ENCODE measurements around the gene GARIN1A.
"Not testable (repeated sequence)": the region's sequence is repeated elsewhere in the genome, so short reads cannot be mapped to it uniquely, and the experiment has no call there.

The GARIN1A gene

DNA sequence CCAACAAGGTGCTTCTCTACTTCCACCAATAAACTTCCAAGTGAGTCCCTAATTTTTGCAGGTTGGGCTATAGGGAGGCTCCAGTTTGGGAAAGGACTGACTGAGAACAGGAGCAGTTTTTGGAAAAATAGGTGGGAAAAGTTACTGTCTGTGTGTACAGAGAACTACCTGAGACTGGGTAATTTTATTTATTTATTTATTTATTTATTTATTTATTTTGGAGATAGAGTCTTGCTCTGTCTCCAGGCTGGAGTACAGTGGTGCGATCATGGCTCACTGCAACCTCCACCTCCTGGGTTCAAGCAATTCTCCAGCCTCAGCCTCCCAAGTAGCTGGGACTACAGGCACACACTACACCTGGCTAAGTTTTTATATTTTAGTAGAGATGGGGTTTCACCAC lies 11.2 kb downstream of the GARIN1A start:
- not testable (repeated sequence) for DNase-seq (ENCODE audit: low read depth in 2 of 2)

DNA sequence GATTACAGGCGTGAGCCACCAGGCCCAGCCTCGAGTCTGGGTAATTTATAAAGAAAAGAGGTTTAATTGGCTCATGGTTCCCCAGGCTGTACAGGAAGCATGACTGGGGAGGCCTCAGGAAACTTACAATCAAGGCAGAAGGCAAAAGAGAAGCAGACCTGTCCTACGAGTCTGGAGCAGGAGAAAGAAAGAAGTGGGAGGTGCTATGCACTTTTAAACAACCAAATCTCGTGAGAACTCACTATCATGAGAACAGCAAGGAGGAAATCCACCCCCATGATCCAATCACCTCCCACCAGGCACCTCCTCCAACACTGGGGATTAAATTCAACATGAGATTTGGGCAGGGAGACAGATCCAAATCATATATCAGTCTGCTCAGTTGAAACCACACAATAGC lies 11.6 kb downstream of the GARIN1A start:
- not testable (repeated sequence) for DNase-seq (ENCODE audit: low read depth in 2 of 2)

DNA sequence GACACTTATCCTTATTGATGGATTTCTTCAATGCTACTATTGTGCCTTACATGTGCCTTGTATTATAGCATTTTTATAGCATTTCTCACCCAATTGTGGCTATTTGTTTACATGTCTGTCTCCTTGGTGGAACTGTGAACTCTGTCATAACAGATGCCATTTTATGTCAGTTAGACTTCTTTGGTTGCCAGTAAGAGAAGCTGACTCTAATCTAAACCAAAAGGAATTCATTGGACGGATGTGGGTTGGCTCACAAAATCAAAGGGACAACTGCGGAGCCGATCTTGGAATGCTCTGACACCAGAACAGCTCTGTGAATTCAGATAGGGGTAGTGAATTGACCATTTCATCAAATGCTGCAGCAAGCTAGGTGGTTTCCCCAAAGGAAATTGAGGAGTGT lies 15.0 kb downstream of the GARIN1A start:
- no peak for DNase-seq (ENCODE audit: low read depth in 2 of 2)

DNA sequence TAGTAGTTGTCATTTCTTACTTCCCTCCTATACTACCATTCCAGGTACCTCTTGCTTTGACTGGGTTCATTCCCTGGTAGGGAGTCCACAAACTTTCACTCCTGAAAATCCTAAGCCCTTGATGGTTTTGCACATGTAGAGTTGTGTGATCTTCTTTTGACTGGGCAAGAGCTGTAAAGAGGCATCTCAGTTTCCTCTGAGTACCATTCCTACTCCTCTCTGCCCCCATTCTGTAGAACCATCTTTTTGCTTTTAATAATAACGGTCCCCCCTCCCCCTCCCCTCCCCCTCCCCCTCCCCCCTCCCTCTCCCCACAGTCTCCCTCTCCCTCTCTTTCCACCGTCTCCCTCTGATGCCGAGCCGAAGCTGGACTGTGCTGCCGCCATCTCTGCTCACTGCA lies 16.4 kb downstream of the GARIN1A start:
- DNase-seq (ENCODE audit: low read depth in 2 of 2), result no peak

DNA sequence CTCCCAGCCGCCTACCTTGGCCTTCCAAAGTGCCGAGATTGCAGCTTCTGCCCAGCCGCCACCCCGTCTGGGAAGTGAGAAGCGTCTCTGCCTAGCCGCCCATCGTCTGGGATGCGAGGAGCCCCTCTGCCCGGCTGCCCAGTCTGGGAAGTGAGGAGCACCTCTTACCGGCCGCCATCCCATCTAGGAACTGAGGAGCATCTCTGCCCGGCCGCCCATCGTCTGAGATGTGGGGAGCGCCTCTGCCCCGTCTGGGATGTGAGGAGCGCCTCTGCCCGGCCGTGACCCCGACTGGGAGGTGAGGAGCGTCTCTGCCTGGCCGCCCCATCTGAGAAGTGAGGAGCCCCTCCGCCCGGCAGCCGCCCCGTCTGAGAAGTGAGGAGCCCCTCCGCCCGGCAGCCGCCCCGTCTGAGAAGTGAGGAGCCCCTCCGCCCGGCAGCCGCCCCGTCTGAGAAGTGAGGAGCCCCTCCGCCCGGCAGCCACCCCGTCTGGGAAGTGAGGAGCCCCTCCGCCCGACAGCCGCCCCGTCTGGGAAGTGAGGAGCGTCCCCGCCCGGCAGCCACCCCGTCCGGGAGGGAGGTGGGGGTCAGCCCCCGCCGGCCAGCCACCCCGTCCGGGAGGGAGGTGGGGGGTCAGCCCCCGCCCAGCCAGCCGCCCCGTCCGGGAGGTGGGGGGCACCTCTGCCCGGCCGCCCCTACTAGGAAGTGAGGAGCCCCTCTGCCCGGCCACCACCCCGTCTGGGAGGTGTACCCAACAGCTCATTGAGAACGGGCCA lies 17.3 kb downstream of the GARIN1A start:
- not testable (repeated sequence) for DNase-seq (ENCODE audit: low read depth in 2 of 2)

DNA sequence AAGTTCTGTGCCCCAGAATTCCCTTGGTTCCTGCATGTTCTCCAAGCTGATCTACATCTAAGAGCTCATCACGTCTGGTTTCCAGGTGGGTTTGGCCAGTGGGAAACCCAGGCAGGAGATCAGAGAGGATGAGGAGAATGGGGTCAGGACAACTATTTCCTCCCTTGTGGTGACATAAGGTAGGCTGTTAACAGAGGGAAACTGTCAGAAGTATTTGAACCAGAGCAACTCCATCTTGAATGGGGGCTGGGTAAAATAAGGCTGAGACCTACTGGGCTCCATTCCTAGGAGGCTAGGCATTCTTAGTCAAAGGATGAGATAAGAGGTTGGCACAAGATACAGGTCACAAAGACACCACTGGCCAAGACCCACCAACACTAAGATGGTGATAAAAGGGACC lies 19.1 kb downstream of the GARIN1A start:
- no peak for DNase-seq (ENCODE audit: low read depth in 2 of 2)

DNA sequence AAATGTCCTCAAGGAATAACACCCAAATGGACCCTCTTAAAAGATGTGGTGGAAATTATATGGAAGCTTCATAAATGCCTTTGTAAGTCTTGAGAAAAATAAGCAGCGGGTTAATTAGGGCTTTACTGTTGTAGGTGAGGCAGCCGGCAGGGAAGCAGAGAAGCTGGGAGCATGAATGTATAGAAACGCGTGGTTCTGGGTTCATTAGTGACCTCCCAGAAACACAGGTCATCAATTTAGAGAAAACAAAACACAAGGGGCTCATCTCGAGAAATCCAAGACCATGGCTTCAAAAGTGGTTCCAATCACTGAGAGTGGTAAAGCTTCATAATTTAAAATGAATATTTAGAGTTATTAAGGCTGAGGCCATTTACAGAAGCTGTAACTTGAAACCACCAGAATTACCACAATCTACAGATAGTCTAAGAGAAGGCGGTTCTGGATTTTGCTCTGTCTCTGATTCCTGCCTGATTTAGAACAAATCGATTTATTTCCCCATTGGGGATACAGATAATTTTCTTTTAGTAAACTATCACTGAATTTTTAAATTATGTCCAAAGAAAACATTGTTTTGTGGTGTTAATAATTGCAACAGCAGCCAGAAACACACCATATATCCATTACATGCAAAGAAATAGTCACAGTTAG lies 20.7 kb downstream of the GARIN1A start:
- no peak for DNase-seq (ENCODE audit: low read depth in 2 of 2)

DNA sequence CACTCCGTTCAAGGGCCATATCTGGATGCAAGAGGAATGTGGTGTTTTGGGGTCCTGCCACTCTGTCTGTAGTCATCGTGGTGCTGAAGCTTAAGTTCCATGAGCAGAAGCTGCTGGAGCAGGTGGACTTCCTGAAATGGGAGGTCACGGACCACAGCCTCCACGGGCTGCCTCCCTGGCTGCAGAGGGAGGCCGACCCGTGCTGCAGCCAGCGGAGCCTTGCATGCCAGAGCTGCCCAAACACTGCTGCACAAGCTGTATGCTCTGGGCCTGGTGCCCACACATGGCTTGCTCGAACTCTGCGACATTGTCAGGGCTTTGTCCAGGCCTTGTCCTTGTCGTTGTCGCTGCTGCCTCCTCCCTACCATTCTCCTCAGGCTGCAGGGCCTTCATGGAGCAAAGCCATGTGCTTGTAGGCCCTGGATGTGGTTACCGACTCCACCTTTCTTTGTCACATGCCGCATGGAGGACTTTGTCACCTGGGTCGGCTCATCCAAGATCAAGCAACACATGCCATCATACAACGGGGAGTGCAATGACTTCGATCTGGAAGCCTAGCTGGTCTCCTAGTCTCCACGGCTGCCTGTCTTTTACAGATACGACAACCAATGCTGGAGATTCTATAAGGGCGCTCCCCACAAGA lies 21.4 kb downstream of the GARIN1A start:
- DNase-seq (ENCODE audit: low read depth in 2 of 2), result no peak

DNA sequence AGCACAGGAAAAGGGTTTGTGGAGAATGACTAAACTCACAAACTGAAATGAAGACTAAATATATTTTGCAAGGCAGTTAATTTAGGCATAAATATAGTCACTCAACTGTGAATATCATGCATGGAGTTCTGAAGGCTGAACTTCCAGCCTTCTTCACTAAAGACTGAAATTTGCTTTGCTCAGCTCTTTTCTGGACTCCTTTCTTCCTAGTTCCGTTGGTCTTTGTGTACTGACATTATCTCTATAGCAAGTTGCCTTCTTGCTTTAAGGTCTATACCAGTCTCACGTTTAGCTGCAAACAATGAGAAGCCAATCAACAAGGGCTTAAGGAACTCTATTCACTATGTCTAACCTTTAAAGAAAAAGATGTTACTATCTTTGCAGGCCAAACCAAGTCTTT lies 22.6 kb downstream of the GARIN1A start:
- no peak for DNase-seq (ENCODE audit: low read depth in 2 of 2)

DNA sequence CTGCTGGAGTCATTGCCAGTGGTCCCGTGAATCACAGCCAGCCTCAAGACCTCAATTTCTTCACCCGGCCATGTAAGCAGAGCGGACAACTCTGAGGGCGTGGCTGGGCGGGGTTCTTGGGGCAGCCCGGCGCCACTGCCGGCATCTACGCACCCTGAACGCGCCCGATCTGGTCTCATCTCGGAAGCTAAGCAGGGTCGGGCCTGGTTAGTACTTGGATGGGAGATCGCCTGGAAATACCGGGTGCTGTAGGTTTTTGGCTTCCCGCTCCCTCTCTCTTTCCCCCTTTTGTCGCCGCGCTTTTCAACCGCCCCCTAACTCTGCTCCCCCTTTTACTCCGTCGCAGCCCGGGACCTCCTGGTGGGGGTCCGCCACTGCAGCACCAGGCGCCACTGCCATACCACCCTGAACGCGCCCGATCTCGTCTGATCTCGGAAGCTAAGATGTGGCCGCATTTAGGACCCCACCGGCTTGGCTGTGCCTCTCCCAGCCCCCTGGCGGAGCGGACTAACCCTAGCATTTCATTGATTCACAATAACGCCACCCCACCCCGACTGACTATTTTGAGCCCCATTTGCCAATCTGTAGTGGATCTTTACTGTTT lies 25.3 kb downstream of the GARIN1A start:
- DNase-seq (ENCODE audit: low read depth in 2 of 2), result peak; percentile 43 to 44

DNA sequence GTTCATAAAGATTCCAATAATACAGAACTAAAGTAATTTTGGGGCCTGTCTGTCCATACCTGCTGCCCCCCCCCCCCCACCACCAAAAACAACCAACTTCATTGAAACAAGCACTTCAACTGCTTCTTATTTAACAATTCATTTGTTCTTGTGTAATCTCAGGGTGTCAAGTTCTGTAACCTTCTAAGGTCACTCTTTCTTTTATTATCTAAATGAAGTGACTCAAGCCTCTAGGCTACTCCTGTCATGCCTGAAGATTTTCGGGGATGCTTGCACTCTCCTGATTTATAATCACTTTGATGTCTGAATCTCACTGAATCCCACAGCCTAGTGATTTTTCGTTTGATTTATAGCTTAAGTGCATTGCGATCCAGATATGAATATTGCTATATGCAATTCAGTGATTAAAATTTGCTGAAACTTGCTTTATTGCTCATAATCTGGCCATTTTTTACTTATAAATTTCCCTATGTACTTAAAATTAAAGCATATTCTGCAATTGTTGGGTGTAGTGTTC lies 27.2 kb downstream of the GARIN1A start:
- no peak for DNase-seq (ENCODE audit: low read depth in 2 of 2)

DNA sequence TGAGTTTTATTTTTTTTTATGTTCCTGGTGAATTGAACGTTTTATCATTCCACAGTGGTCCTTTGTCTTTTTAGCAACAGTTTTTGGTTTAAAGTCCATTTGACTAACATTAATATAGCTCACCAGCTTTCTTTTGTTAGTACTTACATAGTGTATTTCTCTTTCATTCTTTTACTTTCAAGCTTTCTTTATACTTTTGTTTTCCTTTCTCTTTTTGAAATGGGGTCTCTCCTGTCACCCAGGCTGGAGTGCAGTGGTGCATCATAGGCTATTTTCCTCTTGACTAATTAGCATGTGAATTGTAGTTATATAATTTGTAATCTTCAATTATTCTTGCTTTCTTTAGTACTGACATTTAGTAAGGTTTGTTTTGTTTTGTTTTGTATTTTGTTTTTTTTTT lies 27.8 kb downstream of the GARIN1A start:
- DNase-seq (ENCODE audit: low read depth in 2 of 2), result no peak

DNA sequence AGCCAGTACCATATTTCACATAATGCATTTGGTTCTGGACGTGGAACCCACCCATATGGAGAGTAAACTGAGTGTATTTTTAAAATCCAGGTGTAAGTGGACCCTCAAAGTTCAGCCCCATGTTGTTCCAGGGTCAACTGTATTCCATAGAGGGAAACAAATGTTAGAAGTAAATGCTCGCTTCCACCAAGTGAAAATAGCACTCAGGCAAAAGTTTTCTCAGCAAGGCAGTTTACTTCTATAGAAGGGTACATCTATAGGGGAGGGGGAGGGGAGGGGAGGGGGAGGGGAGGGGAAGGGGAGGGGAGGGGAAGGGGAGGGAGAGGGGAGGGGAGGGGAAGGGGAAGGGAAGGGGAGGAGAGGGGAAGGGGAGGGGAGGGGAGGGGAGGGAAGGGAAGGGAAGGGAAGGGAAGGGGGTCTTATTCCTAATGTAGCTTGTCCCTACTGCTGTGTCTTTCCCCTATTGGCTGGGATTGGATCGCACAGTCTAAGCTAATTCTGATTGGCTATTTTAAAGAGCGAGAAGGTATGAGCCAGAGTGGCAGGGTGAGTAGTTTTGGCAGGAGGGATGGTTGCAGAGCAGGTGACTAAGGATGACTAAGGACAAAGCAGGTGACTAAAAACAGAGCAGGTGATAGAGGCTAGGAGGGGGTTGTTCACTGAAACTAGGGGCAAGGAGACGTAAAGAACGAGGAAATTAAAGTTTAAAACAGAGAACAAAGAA lies 29.1 kb downstream of the GARIN1A start:
- DNase-seq (ENCODE audit: low read depth in 2 of 2), result no peak

DNA sequence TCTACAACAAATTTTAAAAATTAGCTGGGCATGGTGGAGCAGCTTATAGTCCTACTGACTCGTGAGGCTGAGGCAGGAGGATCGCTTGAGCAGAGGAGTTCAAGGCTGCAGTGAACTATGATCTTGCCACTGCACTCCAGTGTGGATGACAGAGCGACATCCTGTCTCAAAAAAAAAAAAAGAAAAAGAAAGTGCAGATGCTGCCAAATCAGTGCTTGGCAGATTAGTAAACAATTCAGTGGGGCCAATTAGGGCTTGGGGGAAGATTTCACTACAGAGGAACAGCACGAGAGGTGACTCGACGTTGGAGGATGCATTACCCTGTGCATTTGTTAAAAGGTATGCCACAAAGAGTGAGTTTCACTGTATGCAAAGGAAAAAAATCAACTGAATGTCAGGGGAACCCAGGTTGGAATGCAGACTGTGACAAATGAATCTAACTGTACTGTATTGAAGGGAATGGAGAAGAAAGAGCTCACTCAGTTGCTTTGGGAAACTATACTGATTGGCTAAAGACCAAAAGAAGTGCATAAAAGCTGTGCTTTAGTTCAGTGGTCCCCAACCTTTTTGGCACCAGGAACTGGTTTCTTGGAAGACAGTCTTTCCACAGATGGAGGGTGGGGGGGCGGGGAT lies 31.6 kb downstream of the GARIN1A start:
- no peak for DNase-seq (ENCODE audit: low read depth in 2 of 2)

DNA sequence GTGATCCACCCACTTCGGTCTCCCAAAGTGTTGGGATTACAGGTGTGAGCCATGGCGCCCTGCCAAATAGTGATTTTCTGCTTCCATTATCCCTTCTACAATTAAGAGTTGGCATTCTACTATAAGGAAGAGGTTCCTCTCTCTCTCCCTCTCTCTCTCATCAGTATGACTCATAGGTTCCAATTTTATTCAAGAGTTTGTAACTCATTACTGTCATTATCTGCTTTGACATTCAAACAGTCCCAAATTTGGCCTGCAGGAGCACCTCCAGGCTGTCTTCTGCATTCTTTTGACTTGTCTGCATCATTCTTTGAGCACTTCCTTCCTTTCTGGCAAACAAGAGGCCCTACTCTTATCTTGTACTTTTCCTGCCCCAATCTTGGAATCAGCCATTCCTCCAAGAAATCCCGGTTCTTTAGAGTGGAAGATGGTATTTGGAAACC lies 33.8 kb downstream of the GARIN1A start:
- no peak for DNase-seq (ENCODE audit: low read depth in 2 of 2)

DNA sequence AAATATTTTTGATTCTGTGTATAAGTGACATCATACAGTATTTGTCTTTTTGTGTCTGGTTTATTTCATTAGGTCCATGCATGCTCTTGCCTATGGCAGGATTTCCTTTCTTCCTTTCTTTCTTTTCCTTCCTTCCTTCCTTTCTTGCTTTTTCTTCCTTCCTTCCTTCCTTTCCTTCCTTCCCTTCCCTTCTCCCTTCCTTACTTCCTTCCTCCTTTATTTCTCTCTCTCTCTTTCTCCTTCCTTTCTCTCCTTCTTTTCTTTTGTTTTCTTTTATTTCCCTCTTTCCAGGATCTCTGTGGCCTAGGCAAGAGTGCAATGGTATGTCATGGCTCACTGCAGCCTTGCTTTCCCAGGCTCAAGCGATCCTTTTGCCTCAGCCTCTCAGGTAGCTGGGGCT lies 35.7 kb downstream of the GARIN1A start:
- DNase-seq (ENCODE audit: low read depth in 2 of 2), result no peak

DNA sequence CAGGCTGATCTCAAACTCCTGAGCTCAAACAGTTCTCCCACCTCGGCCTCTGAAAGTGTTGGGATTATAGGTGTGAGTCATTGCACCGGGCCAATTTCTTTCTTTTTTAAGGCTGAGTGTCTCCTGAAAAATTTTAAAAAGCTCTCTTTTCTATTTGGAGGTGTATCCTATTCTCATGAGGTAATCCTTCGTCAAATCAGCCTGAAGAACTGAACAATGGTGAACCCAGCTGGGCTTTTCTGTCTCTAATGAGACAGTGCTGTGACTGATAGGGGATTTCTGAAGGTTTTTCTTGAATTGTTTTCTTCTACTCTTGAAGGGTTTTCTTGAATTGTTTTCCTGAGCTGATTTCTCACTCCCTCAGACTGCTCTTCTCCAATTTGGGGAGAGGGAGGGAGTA lies 36.1 kb downstream of the GARIN1A start:
- DNase-seq (ENCODE audit: low read depth in 2 of 2), result no peak

DNA sequence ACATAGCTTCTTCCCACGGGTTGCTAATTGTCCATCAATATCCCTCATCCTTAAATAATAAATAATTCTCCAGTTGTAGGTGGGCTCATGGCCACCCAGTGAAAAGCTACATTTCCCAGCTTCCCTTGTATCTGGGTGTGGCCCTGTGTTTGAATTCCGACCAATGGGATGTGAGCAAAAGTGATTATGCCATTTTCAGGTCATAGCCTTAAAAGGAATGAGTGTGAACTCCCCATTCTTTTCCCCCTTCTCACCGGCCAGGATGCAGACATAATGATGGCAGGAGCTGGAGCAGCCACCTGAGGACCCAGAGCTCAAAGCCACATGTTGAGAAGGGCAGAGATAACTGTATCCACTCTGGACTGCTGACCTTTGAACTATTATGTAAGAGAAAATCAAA lies 36.7 kb downstream of the GARIN1A start:
- DNase-seq (ENCODE audit: low read depth in 2 of 2), result no peak

DNA sequence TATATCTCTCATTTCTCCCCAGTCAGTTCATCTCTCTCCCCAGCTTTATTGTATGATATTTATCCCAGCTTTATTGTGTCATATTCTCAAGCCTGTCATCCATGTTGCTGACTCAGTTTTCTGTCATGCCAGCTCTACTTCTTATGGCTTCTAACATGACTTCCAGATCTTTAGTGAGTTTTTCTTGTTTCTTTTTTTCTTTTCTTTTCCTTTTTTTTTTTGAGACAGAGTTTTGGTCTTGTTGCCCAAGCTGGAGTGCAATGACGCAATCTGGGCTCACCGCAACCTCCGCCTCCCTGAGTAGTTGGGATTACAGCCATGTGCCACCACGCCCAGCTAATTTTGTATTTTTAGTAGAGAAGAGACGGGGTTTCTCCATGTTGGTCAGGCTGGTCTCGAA lies 38.4 kb downstream of the GARIN1A start:
- DNase-seq (ENCODE audit: low read depth in 2 of 2), result no peak

DNA sequence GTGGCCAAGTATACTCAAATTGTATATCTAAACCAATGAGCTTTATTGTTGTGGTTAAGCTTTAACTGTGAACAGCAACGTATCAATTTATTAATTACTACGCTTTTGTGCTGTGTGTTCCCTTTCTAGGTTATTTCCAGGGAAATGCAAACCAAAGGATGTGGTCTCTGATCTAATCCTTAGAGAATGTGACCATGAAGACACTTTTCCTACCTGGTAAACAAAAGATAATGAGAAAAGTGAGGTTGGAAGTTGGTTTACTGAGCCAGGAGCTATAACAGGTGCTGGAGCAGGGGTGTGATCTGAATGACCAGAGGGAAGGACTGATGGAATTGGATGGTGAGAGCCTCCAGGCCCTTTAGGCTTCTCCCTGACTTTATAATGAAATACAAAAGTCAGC lies 41.7 kb downstream of the GARIN1A start:
- DNase-seq (ENCODE audit: low read depth in 2 of 2), result no peak

Measured in stimulated activated CD4-positive, alpha-beta T cell treated with anti-CD3 and anti-CD28 coated beads, Interleukin-15, amount 100 ng/mL, for 48 hours (primary cell).